Measurements from ENCODE around the gene TLNRD1. TPM values are rescaled to one million over a fixed set of nuclear protein-coding genes. Genes with fewer than 3 reads are reported as not detected.

The TLNRD1 gene
- total RNA-seq, 1 experiment from 2014 or later = 21.4 TPM

DNA sequence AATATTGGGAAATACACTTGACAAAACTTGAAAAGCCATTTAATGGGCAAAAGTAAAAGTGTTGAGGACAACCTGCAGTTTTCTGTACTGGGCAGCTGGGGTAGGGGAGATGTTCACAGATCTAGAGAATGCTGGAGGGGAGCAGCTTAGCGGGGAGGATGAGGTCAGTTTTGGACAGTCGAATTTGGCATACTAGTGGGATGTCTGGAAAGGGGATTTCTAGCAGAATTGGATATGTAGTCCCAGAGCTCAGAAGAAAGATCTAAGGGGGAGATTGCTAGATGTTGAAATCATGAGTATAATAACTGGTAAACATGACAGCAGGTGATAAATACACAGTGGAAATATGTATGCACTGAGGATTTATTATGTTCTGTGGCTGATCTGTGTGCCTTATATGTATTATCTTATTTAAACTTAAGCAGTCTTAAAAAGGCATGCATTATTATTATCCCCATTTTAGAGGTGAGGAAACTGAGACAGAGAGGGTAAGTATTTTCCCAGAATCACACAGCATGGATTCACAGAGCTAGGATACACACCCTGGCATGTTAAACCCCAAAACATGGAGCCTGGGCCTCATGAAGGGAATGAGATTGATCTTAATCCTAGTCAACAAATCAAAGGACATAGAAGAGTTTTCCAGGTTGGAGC is 42.7 kb downstream of the TLNRD1 start:
- in situ Hi-C loops (cut with HindIII; ENCODE audit: low pct_unique_long_range_greater_than_20kb, low sequenced_read_pairs) = no loop called here

GRCh38 chr15:81043935-81044575 is 43.3 kb downstream of the TLNRD1 start:
- in situ Hi-C loops (cut with HindIII; ENCODE audit: low pct_unique_long_range_greater_than_20kb, low sequenced_read_pairs) = no loop called here
- DNase-seq (ENCODE audit: low read depth) = no peak

More for the DNA sequence above, 42.7 kb downstream of the TLNRD1 start:
- no peak for DNase-seq (ENCODE audit: low read depth)

DNA sequence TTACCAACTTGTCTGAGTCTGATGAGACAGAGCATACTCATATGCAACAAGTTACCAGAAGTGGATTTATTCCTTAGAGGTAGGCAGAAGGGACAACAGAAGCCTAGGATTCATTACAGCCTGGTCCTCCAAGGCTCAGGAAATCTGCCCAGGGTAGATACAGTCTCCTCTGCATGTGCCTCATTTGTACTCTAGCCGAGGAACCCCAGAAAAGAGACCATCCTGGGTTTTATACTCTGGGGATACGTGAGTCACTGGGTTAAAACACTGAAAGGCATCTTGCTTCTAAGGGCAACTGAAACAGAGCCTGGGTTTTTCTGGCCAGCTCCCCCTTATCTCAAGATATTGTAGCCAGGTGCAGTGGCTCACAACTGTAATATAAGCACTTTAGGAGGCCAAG is 45.6 kb downstream of the TLNRD1 start:
- in situ Hi-C loops (cut with HindIII; ENCODE audit: low pct_unique_long_range_greater_than_20kb, low sequenced_read_pairs) = no loop called here
- no peak for DNase-seq (ENCODE audit: low read depth)

GRCh38 chr15:81047928-81048327 is 47.2 kb downstream of the TLNRD1 start:
- in situ Hi-C loops (cut with HindIII; ENCODE audit: low pct_unique_long_range_greater_than_20kb, low sequenced_read_pairs) = no loop called here
- DNase-seq (ENCODE audit: low read depth) = no peak

DNA sequence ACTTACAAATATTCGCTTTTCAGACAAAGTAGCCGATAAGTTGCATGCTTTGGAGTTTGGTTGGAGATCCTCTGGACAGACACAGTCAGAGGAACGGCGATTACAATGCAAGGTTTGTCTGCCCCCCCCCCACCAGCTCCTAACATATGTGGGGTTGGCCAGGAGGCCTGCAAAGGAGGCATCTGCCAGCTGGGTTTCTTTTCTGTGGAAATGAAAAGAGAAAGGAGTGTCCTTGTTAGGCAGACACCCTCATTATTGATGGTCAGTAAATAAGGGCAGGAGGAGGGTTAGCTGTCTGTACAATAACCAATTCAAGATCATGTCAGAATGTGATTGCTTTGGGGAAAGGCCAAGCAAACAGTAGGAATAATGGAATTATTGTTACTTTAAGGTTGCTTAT is 49.1 kb downstream of the TLNRD1 start:
- in situ Hi-C loops (cut with HindIII; ENCODE audit: low pct_unique_long_range_greater_than_20kb, low sequenced_read_pairs) = no loop called here
- DNase-seq (ENCODE audit: low read depth) = no peak

DNA sequence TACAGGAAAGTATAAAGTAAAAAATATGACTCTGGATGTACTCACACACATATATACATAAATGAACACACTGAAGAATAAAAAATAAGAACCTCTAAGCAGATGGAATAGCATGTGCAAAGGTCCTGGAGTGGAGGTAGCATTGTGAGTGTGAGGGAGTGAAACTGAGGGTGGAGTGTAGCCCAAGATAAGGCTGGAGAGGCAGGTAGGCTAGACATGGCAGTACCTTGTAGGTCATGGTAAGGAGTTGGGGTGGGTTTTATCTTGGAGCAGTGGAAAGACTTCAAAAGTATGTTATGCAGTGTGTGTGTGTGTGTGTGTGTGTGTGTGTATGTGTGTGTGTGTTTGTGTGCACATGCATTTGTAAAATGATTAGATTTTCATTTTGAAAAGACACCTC is 49.5 kb downstream of the TLNRD1 start:
- in situ Hi-C loops (cut with HindIII; ENCODE audit: low pct_unique_long_range_greater_than_20kb, low sequenced_read_pairs) = no loop called here
- no peak for DNase-seq (ENCODE audit: low read depth)

DNA sequence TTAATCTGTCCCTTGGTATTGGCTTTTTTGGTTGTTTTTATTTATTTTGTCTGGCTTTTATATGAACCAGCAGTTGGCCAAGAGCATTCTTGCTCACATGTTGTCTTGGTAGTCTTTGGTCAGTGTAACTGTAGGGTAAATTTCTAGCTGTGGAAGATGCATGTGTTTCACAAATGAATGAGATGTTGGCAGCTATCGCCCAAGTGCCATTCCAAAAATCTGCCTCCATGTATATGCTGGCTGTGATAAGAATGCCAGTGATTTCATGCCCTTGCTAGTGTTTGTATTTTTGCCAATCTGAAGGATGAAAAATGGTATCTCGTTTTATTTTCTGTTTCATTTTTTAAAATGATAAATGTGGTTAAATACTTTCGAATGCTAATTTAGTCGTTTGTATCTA is 50.1 kb downstream of the TLNRD1 start:
- in situ Hi-C loops (cut with HindIII; ENCODE audit: low pct_unique_long_range_greater_than_20kb, low sequenced_read_pairs) = no loop called here

GRCh38 chr15:81052046-81052445 is 51.3 kb downstream of the TLNRD1 start:
- in situ Hi-C loops (cut with HindIII; ENCODE audit: low pct_unique_long_range_greater_than_20kb, low sequenced_read_pairs) = no loop called here
- DNase-seq (ENCODE audit: low read depth) = no peak

More for the DNA sequence above, 50.1 kb downstream of the TLNRD1 start:
- no peak for DNase-seq (ENCODE audit: low read depth)

- in situ Hi-C loops (cut with HindIII; ENCODE audit: low pct_unique_long_range_greater_than_20kb, low sequenced_read_pairs) = no loop called here
These were observed 52.9 kb downstream of the TLNRD1 start for GRCh38 chr15:81053621-81054020.

DNA sequence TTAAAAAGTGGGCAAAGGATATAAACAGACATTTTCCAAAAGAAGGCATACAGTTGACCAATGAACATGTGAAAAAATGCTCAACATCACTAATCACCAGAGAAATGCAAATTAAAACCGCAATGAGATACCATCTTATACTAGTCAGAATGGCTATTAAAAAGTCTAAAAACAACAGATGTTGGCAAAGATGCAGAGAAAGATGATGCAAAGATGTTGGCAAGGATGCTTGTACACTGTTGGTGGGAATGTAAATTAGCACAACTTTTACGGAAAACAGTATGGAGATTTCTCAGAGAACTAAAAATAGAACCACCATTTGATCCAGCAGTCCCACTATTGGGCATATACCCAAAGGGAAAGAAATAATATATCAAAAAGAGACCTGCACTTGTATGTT is 53.5 kb downstream of the TLNRD1 start:
- no peak for DNase-seq (ENCODE audit: low read depth)
- in situ Hi-C loops (cut with HindIII; ENCODE audit: low pct_unique_long_range_greater_than_20kb, low sequenced_read_pairs) = no loop called here

More at GRCh38 chr15:81053621-81054020, 52.9 kb downstream of the TLNRD1 start:
- no peak for DNase-seq (ENCODE audit: low read depth)

Other genes with a start within 250 kb of the TLNRD1 start
- gene CEMIP, start 221.6 kb upstream of the TLNRD1 start, total RNA-seq (2014; rRNA removed; shearing (Covaris generic); ENCODE audit: low replicate concordance) = not detected in 2 replicates
- 16.6 and 18.5 TPM in 2 replicates for gene MESD, start 11.1 kb upstream of the TLNRD1 start, total RNA-seq (2014; rRNA removed; shearing (Covaris generic); ENCODE audit: low replicate concordance)
- gene CFAP161, start 133.3 kb downstream of the TLNRD1 start, total RNA-seq (2014; rRNA removed; shearing (Covaris generic); ENCODE audit: low replicate concordance) = 0.98 TPM in 1 of 2 replicates, not detected in the other
- not detected in 2 replicates for gene IL16, start 196.0 kb downstream of the TLNRD1 start, total RNA-seq (2014; rRNA removed; shearing (Covaris generic); ENCODE audit: low replicate concordance)